Measurements from ENCODE around the gene SLC3A2.

SLC3A2 gene

DNA sequence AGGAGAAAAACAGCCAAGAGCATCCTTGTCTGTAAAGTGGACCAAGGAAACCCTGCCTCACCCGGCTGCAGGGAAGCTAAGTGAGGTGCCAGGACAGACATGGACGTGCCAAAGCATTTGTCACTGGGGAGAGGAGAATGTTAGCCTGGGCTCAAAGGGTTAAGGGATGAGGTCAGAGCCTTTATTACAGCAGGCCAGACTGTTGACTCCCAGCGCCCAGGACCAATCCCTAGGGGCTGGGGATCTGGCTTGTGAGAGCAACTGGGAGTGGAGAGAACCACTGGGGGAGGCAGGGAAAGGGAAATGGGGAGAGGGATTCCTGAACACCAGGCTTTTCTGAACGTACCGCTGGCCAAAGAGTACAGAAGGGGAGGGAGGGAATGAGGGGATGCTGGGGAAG is 37.8 kb downstream of the SLC3A2 start:
- no peak overlapping the region for H3K4me3 ChIP-seq (ENCODE audit: low read depth, low read length)
- TF ChIP-seq, protein P1, sequence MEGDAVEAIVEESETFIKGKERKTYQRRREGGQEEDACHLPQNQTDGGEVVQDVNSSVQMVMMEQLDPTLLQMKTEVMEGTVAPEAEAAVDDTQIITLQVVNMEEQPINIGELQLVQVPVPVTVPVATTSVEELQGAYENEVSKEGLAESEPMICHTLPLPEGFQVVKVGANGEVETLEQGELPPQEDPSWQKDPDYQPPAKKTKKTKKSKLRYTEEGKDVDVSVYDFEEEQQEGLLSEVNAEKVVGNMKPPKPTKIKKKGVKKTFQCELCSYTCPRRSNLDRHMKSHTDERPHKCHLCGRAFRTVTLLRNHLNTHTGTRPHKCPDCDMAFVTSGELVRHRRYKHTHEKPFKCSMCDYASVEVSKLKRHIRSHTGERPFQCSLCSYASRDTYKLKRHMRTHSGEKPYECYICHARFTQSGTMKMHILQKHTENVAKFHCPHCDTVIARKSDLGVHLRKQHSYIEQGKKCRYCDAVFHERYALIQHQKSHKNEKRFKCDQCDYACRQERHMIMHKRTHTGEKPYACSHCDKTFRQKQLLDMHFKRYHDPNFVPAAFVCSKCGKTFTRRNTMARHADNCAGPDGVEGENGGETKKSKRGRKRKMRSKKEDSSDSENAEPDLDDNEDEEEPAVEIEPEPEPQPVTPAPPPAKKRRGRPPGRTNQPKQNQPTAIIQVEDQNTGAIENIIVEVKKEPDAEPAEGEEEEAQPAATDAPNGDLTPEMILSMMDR (IDR thresholded peaks at IDR 0.05; ENCODE audit: control insufficient read depth, extremely low read depth, insufficient read depth): no peak
- DNase-seq (ENCODE audit: low read depth): no peak

DNA sequence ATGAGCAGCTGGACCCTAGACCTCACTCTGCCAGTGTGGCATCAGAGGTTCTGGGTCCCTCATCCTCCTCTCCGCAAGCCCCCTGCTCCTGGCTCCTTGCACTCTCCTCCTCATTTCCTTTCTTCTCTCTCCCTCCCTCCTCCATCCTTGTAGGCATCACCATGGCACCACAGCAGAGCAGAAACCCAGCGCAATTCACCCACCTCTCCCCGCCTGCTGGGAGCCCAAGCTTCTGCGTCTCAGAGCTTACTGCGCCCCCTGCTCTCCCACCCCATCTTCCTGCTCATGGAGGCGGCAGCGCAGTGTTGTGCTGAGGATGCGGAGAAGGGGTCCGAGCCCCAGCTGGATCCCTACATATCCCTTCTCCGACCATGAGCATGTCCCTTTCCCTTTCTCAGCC is 38.8 kb downstream of the SLC3A2 start:
- no peak overlapping the region for H3K4me3 ChIP-seq (ENCODE audit: low read depth, low read length)
- no peak for DNase-seq (ENCODE audit: low read depth)
- TF ChIP-seq, protein P1 (IDR thresholded peaks at IDR 0.05; ENCODE audit: control insufficient read depth, extremely low read depth, insufficient read depth): no peak

DNA sequence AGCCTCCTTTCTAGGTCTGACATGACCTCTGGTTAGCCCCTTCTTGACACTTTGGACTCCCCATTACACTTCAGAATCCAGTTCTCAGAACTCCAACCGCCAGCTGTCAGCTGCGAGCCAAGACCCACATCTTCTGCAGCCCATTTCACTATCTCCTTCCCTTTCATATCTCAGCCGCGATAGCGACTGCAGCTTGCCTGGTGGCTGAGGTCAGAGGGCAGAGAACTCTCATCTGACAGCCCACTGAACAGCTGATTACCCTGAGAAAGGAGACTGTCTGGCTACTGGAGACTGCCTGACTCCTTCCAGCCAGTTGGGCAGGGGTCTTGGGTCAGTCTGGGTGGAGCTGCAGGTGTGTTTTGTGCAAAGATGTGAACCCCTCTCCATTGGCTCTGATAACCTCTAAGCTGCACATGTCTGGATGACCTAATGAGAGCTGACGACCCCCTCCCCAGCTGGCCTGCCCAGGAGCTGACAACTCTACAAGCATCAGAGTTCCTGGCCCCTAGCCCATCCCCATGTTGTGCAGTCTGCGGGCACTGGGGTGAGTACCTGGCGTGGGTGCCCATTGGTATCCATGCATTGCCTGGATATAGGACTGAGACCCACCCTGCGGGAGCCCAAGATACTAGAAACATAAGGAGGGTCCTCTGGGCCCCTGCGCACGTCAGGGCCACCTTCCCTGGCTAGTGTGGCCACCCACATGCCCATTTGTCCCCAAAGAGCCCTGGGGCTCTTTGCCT is 39.4 kb downstream of the SLC3A2 start:
- DNase-seq (ENCODE audit: low read depth): no peak
- H3K4me3 ChIP-seq (ENCODE audit: low read depth, low read length): no peak overlapping the region
- TF ChIP-seq, protein P1 (IDR thresholded peaks at IDR 0.05; ENCODE audit: control insufficient read depth, extremely low read depth, insufficient read depth): no peak

DNA sequence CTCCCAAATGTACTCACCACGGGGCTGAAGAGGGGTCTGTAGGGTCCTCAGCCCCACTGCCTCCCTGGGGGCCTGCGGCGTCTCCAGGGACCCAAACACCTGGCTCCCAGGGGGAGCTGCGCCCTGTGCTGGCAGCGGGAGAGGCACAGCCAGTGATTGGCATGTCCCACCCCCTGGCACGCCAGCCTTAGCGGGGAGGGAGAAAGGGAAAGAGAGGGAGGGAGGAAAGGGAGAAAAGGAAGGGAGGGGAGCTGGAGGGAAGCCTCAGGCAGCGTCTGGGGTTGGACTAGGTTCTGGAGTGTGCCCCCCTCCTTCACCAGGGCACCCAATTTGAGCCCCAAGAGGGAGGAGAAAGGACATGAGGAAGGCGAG is 40.5 kb downstream of the SLC3A2 start, which contains the start of gene CHRM1:
Gene CHRM1, minus strand, starts transcription at position 163 of the 372 bp plus-strand sequence. CDS start 10,263 bp downstream, outside the sequence.
- DNase-seq (ENCODE audit: low read depth): no peak
- TF ChIP-seq, protein P1 (IDR thresholded peaks at IDR 0.05; ENCODE audit: control insufficient read depth, extremely low read depth, insufficient read depth): no peak
- no peak within 1 kb of the TSS for H3K4me3 ChIP-seq (ENCODE audit: low read depth, low read length)

DNA sequence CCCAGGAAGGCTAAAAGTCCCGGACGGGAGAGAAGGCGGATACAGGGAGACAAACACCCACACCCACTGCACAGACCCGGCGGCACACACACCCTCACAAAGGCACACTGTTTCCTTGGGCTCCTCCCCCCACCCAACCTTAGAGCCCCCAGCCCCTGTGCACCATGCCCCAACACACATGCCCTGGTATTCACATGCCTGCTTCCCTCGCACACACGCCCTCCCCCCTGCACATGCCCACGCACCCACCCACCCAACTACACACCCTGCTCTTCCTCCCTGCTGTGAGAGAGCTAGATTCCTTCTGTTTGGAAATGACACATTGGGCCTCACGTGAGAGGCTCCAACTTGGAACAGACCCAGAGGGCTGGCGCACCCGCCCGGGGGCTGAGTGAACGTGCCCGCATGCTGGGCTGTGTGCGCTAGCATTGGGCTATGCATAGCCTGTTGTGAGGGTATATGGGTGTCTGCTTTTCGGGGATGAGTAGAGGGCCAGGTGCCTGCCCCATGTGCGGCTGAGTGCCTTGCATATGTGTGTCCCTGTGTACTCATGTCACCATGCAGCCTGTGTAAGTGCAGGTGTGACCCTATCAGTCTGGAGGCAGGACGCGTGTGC is 41.0 kb downstream of the SLC3A2 start:
- no peak overlapping the region for H3K4me3 ChIP-seq (ENCODE audit: low read depth, low read length)
- TF ChIP-seq, protein P1 (IDR thresholded peaks at IDR 0.05; ENCODE audit: control insufficient read depth, extremely low read depth, insufficient read depth): no peak
- DNase-seq (ENCODE audit: low read depth): no peak

DNA sequence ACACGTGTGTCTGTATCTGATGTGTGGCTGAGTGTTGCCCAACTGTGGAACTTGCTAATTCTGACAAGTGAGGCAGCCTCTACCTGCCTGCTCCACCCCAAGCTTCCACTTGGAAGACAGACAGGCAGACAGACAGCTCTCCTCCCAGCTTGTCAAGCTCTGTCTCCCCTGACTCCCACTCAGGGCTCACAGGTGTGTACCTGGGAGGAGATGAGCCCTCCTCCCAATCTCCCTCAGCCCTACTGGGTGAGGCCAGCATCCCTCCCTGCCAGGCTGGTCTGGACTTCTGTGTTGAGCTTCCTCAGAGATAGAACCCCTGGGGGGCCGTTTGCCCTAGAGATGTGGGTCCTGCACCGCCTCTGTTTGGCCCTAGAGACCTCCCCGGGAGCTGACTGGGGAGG is 41.5 kb downstream of the SLC3A2 start:
- DNase-seq (ENCODE audit: low read depth): no peak
- H3K4me3 ChIP-seq (ENCODE audit: low read depth, low read length): no peak overlapping the region
- TF ChIP-seq, protein P1 (IDR thresholded peaks at IDR 0.05; ENCODE audit: control insufficient read depth, extremely low read depth, insufficient read depth): no peak

Data from LNCaP clone FGC (cell line).